DMS79 (cell line): Measurements from ENCODE around the gene HPDL.

Experiments
- DNase-seq: peaks from one replicate; lab custom pipeline; 2025; lab: John Stamatoyannopoulos, UW

Gene HPDL

GRCh38 chr1:45322486-45323040 lies 4.1 kb upstream of the HPDL start:
- no peak for DNase-seq

DNA sequence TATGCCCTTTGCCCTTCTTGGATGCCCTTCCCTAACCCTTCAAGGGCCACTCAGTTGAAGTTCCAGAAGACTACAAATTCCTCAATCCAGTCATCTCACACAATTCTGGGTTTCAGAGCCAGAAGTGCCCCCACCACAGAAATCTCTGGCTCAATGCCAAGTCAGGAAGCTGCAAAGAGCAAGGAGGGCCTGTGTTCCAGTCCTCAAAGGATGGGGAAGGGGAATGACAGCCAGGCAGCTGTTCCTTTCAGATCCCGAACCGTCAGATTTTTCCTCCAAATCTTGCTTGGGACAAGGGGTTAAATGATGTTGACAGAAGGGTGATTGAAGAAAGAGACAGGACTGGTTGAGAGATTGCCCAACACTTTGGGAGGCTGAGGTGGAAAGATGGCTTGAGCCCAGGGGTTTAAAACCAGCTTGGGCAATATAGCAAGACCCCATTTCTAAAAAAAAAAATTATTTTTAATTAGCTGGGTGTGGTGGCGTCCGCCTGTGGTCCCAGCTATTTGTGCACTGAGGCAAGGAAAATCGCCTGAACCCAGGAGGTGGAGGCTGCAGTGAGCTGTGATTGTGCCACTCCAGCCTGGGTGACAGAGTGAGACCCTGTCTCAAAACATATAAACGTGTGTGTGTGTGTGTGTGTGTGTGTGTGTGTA lies 716 bp upstream of the HPDL start:
- DNase-seq, result no peak

- DNase-seq, result no peak
These were observed 1.2 kb downstream of the HPDL start for GRCh38 chr1:45327644-45328515.

GRCh38 chr1:45328680-45329079 lies 2.0 kb downstream of the HPDL start:
- no peak for DNase-seq

DNA sequence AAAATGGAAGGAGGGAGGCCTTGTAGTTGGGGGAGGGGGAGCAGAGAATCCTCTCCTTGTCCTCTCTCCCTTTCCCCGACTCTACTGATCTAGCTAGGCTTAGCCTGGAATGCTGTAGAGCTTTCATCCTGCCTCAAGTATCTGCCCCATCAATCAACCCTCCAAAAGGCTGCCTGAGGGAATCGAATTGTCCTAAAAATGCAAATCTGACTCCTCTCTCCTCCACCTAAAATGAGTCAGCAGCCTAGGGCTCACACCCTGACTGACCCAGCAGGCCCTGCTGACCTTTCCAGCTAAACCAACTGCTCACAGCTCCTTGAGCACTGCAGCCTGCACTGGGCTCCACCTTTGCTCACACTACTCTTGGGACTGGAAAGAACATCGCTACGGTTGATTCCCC lies 2.8 kb downstream of the HPDL start:
- no peak for DNase-seq

DNA sequence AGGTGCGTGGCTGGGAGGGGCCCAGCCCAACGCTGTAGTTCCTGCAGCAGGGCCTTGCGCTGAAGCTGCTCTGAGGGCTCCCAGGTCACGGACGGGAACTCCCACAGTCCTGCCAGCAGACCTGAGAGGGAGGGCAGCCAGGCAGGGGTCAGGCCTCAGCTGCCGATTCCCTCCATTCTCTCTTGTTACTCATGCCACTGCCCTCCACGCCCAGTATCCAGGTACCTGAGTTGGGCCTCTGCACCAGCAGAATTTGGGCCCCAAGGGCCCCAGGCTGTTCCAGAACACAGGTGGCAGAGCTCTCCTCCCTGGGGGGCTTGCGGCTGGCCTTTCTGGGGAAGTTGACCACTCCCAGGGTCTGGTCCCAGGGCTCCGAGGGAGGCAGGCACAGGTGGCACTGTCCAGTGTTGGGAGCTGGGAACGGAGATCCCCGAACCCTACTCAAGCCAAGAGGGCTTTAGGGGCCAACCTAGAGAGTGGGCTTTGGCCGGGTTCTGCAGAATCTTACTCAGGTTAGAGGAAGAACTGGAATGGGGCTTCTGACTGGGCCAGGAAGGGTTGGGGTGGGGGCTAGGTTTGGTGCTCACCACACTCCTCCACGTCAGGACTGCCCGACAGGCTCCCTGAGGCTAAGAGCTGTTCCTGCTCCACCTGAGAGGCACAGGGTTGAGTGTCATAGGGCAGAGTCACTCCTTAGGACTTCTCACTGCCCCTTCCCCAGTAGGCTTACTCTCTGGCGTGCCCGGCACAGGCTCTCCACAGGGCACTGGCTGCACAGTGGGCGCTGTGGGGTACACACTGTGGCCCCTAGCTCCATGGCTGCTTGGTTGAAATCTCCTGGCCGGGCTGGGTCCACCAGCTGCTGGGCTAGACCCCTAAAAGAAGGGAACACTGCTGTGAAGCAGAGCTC lies 5.0 kb downstream of the HPDL start:
- no peak for DNase-seq

GRCh38 chr1:45332346-45332720 lies 5.6 kb downstream of the HPDL start:
- DNase-seq, result no peak

- DNase-seq, result no peak
These were observed 7.9 kb downstream of the HPDL start for GRCh38 chr1:45334308-45335245.

DNA sequence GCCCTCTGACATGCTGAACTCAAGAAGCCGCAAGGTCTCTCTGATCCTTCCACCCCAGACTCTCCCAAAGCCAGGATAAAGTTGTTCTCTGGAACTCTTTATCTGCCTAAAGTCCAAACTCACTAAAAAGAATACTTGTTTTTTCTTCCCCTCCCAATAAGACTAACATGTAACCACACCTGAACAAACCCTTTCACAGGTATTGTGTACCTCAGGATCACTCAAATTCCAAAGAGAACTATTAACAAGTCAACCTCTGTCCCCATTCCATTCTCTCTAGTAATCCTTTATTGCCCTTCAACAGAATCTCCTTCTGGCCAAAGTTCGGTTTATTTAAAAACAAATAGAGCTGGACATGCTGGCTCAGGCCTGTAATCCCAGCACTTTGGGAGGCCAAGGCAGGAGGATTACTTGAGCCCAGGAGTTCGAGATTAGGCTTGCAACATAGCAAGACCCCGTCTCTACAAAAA lies 9.2 kb downstream of the HPDL start:
- no peak for DNase-seq

GRCh38 chr1:45337630-45338325 lies 11.1 kb downstream of the HPDL start:
- DNase-seq, result no peak

GRCh38 chr1:45339789-45340558 lies 13.3 kb downstream of the HPDL start, which contains the start of the genes MUTYH and TOE1:
MUTYH (minus strand) TSS chr1:45340440; CDS start chr1:45334505, 5,935 bp downstream.
TOE1 (plus strand) TSS chr1:45340170; CDS start chr1:45340253, 83 bp downstream.
- peak; percentile 88 for DNase-seq

DNA sequence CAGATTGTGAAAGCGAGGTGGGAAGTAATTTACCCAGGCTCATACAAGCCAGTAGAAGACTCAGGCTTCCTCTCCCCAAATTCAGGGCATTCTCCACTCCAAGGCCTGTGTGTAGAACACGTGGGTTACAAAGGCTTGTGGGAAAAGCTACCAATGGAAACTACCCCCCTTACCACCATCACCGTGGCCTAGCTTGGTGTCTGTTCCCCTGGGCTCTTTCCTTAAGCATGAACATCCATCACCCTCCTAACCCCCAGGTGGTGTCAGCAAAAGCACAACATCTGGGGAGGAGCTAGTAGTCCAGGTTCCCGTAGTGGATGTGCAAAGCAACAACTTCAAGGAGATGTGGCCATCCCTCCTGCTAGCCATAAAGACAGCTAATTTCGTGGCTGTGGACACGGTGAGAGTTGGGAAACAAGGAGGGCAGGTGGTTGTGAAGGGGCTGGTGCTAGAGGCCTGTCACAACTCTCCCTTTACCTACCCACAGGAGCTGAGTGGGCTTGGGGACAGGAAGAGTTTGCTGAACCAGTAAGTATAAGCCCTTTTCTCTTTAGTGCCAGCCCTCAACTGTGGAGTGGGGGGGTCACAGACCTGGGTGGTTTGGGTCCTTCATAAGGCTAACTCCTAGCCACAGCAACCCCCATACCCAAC lies 14.2 kb downstream of the HPDL start:
- DNase-seq, result no peak

GRCh38 chr1:45344499-45344898 lies 17.8 kb downstream of the HPDL start:
- DNase-seq, result no peak

GRCh38 chr1:45345014-45345413 lies 18.3 kb downstream of the HPDL start:
- DNase-seq, result no peak

DNA sequence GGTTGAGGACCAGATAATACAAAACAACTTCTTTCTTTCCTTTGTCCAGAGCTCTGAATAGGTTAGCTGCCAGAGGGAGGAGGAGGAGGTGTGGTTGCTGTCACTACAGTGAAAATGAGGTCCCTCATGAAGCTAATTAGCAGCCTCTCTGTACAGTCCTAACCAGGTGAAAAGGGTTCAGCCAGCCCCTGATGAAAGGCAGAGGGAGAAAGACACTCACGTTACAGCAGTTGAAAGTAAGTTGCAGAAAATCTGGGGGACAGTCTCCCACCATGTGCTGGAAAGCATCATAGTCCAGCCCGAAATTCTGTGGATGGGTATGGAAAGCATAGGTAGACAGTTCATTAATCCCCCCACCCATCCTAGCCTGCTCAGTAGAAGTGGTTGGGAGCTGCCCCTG lies 19.8 kb downstream of the HPDL start:
- no peak for DNase-seq

DNA sequence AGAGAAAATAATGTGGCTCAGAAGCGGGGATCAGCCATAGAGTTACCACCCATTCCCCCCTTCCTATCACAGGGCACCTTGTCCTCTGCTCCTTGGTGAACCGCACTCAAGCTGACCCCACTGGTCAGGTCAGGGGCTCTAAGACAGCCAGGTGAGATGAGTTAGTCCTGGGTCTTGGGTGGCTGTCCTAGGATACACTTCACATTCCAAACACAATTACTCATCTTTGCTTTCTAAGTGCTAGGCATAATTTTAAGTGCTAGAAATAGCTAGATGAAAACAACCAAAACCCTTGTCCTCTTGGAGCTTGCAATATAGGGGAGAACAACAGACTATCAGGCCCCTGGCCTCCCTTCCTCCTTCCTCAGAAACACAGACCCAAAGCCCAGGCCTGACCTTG lies 21.3 kb downstream of the HPDL start:
- DNase-seq, result no peak

DNA sequence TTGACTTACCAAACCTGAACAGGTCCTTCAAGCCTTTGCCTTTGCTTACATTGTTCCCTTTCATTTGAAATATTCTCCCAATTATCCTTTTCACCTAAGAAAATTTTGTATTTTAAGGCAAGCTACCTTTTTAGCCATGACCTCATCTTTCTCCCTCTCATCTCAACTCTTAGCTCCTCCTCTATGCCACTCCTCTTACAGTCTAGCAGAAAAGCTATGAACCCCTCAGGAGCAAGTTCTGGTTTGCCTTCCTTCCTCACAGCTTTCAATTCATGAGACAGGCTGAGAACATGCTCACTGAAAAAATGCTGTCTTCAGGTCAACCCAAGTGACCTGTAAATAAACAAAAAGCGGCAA lies 21.9 kb downstream of the HPDL start:
- no peak for DNase-seq

- no peak for DNase-seq
These were observed 22.4 kb downstream of the HPDL start for GRCh38 chr1:45348966-45349677.
